Activated T-cell treated with anti-CD3 and anti-CD28 coated beads for 1 hour (primary cell): Measurements from ENCODE around the gene SDK1.
"Not testable (repeated sequence)": the region's sequence is repeated elsewhere in the genome, so short reads cannot be mapped to it uniquely, and the experiment has no call there.

ENCODE experiments used
- DNase-seq: peaks from one replicate; pipeline ENCODE4 v3.0.0-alpha.2; 2020; ENCODE audit warnings: low read depth

Gene SDK1

DNA sequence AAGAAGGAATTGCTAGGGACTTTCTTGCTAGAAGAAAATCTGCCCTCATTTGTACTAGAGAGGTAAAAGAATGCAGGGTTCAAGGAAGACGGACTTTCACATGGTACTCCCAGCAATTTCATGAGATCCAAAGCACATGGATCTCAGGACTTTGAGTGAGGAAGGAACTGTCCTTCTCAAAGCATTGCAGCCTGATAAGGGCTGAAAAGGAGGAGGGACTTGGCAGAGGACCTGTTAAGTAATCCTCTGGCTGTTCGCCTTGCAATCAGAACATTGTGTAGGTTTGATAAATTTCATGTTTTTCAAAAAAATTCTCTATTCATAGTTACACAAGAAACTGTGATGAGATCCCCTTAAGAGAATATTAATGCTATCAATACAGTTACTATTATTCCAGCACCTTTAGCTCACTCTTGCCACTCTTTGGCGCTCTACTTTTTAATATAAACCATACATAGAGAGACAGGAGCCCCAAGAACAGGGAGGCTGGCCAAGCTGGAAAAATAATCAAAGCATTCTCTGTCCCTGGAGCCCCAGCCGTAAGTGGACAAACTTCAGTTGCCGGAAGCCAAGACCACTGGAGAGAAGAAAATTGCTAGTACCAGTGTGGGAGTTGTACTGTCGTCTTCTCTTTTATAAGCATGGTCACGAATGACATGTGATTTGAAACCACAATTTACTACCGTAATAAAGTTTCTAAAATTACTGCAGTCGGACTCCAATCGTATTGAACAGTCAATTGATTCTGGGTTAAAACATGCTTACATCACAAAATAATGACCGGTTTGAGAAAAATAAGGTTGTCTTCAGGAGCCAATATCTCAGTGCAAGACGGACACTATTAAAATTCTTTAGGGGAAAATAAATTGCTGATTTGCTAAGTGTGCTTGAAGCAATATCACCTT is 424.4 kb downstream of the SDK1 start:
- DNase-seq: no peak

DNA sequence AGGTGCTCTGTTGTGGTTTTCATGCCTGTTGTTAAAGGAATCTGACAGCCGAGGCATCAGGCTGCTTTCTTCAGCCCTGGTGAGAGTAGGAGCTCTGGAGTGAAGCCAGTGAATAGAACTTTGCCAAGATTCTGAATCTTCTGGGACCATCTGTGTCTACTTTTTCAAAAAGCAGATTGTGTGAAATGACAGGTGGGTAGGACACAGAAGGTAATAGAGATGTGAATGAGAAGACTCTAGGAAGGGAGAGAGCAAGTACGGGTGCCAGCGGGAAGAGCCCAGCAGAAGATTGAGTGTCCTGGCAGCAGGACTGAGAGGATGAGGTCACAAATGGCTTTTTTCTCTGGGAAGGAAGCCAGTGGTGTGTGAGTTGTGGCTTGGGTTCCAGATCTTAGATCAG is 429.2 kb downstream of the SDK1 start:
- no peak for DNase-seq

DNA sequence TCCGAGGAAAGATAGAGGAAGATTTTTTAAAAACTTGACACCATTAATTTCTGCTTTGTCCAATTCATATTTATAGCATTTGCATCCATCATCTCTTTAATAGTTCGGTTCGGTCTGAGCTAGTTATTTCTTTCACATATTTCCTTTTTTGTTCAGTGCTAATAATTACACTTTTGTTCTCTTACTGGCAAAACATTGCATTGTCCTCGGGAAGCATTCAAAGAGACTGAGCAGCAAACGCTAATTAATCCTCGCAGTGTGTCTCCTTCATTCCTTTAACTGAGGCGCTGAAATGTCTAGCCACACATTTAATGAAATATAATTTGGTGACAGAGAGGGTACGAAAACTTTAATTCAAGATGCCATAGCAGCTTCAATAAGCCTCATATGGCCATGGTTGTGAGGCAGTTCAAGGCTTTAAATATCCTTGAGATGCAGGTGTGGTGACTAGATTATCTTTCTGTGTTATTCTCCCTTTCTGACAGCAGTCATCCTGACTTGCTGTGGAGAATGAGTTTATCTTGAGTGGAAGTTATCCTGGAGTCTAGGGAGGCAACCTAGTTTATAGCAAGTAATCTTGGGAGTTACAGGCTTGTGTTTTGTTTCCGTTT is 431.4 kb downstream of the SDK1 start:
- no peak for DNase-seq

DNA sequence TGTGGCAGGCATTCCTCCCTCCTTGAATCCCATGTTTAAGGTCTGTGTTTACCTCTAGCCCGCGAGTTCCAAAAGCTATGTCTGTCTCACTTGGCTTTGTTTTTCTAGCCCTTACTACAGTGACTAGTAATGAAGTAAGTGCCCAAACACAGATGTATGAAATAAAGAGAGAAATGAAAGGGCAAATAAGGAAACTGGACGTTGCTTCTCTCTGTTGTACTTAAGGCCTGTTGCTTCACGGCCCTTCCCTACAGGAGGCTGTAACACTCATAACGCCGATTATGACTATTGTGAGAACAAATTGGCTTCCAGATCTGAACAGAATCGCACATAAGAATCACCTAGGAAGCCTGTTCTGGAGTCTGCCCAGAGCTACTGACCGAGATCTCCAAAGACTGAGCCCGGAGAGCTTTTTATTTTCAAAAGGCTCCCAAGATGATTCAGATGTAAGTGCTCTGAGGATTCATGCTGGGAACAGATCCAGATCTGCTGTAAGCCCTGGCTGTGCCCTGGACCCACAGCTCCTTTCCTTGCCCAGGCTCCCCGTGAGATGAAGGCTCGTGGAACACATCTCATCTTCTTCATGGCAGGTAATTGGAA is 432.6 kb downstream of the SDK1 start:
- no peak for DNase-seq

DNA sequence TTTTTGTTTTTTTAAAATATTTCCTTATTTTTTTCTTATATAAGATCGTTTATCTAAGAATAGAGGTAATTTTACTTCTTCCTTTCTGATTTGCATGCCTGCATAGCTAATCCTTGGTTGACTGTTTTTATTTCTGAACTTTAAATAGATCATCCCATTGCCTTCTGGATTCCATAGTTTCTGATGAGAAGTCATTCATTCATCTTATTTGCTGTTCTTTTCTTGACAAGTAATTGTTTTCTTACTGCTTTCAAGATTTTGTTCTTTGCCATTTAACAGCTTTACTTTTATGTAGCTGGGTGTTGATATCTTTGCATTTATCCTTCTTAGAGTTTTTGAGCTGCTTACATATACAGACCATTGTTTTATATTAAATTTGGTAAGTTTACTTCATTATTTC is 437.9 kb downstream of the SDK1 start:
- DNase-seq: no peak

DNA sequence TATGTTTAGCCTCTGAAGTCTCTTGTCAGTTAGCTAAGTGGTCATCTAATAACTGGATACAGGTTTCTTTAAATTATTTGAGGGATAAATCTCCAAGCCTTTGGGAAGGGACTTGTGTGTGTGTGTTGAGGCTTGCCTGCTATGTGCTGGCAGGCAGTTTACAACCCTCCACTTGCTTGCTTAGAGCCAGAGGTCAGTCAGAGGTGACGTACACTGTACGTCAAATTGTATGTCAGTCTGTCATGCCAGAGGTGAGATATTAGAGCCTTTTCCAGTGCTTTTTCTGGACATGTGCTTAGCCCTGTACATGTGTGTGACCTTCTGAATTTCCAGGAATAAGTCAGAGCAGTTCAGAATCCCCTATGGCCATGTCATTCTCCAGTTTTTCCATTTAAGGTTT is 438.9 kb downstream of the SDK1 start:
- DNase-seq: no peak

DNA sequence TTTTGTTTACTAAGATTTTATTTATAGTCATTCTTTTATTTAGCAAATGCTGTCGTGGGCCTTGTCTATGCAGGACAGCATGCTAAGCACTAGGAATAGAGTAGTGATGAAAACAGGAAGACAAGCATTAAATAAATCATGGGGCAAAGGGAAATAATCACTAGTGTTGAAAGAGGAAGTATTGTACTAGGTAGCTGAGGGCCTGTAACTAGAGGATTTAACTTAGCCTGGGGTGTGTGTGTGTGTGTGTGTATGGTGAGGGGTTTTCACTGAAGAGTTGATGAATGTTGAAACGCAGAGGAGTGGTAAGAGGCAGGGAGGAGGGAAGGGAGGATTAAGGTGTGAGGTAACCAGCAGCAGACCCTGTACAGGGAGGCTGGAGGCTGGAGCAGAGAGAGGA is 446.4 kb downstream of the SDK1 start:
- no peak for DNase-seq

DNA sequence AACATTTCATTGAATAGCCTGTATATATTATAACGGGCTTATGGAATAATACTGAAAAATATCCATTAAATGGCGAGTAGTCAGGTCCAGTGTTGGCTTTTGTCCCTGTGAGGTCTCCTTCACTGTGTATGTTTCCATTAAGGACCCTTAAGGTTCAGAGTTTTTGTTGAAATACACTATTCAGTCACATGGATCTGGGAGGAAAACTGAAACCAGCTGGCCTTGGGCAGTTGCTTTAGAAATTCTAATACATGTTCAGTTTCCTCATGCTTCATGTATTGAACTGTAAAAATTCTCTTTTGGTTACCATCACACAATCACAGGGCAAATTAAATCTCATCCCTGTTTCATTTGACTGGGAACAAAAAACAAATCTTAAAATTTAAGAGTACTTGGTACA is 447.3 kb downstream of the SDK1 start:
- DNase-seq: no peak

DNA sequence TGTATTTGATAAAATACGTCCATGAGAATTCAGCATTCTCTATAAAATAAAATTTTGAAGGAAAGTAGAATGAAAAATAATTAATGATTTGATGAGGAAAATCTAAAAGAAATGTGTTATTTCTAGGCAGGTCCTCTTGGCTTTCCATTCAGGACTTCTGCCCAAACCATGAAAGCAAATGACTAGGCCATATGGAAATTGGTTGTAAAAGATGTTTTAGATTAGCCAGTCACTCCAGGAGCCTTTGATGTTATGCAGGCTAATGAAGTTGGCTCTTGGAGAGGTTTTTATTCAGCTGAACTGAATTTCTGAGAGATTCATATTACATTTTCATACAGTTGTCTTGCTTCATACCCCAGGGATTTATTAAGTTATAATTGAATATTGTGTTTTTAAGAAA is 452.8 kb downstream of the SDK1 start:
- no peak for DNase-seq

DNA sequence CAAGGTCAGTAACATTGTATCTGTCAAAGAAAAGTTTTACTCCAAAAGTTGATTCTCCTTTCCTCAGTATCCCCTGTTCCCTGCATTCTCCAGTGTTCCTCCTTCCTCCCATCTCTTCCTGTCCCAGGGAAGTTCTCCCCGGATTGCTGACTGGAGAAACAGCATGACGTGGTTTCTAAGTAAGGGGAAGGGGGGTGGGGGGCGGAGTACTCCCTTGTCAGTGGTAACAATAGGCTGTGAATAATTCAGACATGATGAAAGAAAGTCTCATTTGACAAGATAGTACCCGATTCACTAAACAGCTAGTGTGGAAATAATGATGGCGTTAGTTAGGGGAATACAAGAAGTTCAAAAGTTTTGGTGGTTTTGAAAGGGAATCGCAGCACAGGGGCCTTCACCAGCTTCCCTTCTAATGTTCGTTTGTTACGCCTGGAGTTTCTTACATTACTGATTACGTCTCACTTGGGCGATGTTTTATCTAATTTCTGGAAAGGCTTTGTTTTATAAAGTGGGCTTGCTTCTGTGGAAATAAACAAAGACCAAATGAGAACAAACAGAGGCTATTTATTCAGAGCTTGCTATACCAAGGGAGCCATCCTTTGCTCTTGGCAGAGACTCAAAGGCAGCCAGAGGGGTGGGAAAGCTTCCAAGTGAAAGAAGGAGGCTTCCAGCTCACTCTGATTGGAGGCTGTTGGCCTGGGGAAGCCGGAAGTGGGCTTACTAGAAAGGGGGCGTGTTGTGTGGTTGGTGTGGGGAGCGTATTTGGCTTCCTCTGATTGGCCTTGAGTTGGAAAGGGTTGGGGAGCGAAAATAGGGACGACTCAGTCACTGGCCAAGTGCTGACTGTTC is 453.7 kb downstream of the SDK1 start:
- DNase-seq: no peak

DNA sequence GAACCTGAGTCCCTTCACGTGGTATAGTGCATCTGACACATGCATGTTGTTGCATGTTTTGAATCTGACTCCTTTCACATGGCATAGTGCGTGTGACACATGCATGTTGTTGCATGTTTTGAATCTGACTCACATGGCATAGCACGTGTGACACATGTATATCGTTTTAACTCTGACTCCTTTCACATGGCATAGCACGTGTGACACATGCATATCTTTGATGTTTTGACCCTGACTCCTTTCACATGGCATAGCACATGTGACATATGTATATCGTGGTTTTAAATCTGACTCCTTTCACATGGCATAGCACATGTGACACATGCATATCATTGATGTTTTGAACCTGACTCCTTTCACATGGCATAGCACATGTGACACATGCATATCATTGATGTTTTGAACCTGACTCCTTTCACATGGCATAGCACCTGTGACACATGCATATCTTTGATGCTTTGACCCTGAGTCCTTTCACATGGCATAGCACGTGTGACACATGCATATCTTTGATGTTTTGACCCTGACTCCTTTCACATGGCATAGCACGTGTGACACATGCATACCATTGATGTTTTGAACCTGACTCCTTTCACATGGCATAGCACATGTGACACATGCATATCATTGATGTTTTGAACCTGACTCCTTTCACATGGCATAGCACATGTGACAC is 454.9 kb downstream of the SDK1 start:
- DNase-seq: not testable (repeated sequence)

DNA sequence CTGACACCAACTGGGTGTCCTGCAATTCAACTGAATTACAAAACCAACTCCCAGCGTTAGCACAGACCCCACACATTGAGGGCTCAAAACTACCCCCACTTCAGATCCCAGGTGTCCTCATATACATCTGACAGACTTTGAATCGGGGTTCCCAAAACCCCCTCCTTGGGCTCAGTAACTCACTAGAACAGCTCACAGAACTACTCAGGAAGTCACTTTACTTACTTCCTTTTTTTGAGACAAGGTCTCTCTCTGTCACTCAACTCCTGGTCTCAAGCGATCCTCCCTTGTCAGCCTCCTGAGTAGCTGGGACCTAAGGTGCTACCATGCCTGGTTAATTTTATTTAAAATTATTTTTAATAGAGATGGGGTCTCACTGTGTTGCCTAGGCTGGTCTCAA is 456.0 kb downstream of the SDK1 start:
- no peak for DNase-seq

DNA sequence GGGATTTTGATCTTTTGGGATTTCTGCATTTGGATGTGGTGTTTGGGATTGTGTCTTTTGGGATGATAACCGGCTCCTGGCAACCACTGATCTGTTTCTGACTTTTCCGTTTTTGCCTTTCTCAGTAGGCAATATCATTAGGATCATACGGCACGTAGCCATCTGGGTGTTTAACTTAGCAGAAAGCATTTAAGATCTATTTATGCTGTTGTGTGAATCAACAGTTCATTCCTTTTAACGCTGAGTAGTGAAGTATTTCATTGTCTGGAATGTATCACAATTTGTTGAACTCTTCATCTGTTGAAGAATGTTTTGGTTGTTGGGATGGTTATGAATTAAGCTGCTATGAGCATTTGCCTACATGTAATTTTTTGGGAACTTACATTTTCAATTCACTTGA is 459.6 kb downstream of the SDK1 start:
- DNase-seq: no peak

DNA sequence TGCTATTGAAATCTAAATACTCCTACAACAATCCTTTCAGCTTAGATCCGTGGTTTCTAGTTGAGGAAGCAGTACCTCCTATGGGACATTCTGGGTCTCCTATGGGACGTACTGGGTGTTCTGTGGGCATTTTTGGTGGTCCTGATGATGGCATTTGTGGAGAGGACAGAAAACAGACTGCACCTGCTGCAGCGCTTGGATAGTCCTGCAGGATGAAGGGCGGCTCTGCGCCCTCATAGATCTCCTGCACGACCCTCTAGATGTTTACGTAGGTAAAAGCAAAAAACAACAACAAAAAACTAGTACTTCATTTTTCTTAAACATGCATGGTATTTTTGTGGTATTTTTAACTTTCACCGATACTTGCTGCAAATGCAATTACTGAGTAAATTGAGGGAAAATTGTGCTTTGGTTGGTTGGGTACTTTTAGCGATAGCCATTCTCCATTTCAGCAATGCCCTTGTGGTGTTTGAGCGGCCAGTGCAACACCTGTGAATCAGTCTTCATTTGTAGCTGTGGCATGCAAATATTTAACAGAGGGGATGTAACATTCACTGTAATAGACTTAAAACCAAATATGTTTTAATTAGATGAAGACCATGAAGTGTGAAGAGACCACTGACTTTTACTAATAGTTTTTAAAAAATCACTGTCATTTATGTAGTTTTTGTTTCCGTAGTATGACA is 461.2 kb downstream of the SDK1 start:
- no peak for DNase-seq

DNA sequence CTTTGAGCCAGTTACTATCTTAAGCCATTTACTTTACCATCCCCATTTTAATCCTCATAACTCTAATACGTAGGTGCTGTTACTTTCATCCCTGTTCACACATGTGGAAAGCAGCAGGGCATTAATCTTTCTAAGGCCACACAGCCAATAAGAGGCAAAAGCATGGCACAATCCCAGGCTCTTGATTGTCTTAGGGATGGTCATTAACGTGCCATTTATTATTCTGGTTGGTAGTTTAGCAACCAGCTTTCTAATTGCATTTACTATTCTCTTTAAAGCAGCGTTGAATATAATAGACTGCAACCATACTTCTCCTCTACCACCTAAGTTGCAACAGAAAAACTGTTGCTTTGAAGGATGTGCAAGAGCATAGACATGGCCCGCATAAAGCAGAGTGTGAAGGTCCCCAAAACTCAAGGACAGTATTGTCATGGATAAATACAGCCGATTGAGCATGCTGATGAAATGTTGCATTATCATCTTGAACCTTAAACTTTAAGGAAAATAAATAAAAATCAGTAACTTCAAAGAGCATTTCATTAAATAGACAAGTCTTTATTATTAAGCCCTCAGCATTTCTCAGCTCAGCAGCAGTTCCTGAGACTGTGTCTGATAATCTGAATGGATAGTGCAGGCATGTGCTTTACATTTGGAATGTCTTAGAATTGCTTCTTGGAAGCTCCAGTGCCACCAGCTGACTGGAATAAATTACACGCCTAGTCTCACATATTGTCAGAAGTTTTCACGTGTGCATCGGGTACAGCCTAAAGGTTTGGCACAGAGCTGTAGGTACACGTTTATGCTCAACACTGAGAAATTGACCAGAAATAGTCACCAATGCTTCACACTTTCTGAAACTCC is 467.1 kb downstream of the SDK1 start:
- DNase-seq: no peak

DNA sequence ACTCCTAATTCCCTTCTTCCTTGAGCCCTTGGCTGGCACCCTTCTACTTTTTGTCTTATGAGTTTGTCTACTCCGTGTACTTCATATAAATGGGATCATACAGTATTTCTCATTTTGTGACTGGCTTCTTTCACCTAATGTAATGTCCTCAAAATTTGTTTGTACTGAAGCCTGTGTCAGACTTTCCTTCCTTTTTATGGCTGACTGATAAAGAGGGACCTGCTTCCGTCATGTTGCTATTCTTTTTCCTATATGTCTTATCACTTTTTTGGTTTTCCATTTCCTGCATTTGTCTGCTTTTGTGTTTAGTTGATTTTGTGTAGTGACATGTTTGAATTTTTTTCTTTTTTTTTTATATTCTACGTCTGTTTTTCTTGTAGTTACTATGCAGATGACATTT is 470.9 kb downstream of the SDK1 start:
- DNase-seq: no peak

DNA sequence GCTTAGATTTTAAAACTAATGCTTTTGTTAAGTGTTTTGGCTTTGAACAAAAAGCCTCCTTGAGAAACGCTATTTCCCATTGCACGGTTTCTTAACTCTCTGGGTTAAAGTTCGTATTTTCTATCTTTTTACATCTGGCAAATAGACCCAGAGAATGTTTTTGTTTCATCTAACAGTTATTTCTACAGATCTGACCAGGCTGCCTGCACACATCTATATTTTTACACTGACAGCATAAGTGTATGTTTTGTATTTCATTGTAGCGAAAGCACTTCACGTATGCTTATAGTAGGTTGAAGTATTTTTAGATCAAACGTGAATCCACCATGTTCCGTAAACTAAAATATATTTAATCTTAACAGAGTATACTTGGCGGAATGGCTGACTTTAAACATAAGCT is 477.3 kb downstream of the SDK1 start:
- DNase-seq: no peak

DNA sequence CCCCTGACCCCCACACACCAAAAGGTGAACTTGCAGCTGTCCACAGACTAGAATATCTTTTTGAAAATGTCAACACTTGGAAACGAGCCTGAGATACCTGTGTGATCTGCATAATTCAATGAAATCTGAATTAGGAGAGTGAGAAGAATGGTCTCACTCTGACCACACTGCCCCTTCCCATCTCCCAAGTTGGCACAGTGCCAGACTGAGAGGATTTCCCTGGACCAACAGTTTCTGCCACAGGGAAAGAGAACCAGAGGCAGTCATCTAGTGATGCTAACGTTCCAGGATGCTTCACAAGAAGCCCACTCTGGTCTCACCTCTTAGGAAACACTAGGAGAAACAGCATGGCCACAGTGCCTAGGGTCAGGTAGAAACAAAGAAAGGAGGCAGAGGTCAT is 479.0 kb downstream of the SDK1 start:
- no peak for DNase-seq

DNA sequence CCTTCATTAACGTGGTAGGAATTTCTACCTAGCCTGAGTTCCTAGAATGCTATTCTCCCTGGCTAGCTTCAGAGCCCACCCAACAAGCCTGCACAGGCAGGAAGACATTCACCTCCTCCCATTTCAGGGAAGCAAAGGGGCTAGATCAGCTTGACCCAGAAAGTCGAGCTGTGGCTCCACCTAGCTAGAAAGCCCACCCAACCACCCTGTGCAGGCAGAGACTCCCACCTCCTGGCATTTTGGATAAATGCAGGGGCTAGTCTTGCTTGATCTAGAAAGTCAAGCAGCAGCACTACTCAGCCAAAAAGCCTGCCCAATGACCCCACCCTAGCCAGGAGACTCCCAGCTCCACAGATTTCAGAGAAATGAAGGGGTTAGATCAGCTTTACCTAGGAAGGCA is 479.5 kb downstream of the SDK1 start:
- DNase-seq: no peak

DNA sequence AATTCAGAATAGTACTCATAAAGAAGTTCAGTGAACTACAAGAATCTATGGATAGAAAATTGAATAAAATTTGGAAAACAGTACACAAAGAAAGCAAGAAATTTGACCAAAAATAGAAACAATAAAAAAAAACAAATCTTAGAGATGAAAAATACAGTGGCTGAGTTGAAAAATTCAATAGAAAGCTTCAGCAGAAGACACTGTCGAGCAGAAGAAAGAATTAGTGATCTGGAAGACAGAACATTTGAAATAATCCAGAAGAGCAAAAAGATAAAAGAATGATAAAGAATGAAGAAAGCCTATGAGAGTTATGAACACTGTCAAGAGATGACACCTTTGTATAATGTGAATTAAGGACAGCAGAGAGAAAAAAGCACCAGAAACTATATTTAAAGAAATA is 480.6 kb downstream of the SDK1 start:
- no peak for DNase-seq
